Measurements from ENCODE around the gene KLHL28. TPM values are rescaled to one million over a fixed set of nuclear protein-coding genes. Genes with fewer than 3 reads are reported as not detected.

The KLHL28 gene
- total and polyA plus RNA-seq, 4 donors, result 2.9 to 18.8 (median 10.3) TPM

- Histone ChIP-seq H3K27ac (ENCODE audit: low read depth in 1 of 2, low read length in 2 of 2) (no peak overlapping the region), H3K36me3 (ENCODE audit: control insufficient read depth in 1 of 2, insufficient read depth in 2 of 2, low read length in 1 of 2) (no peaks in the 10 kb centered on the region), H3K27me3 (ENCODE audit: control insufficient read depth in 1 of 2, insufficient read depth in 2 of 2, low read length in 1 of 2) (no peaks in the 10 kb centered on the region), H3K4me3 (ENCODE audit: low read length in 2 of 2) (no peak overlapping the region), H3K4me1 (ENCODE audit: control insufficient read depth in 1 of 2, insufficient read depth in 2 of 2, low read length in 2 of 2) (no peaks in the 10 kb centered on the region), H3K9me3 (ENCODE audit: control insufficient read depth, low read length) (no peaks in the 10 kb centered on the region)
- ATAC-seq (ENCODE audit: low FRiP score) (no peak), DNase-seq (no peak)
- WGBS, 2 donors, result 95% methylated on average over 16 of the region's 16 CpGs
- intact Hi-C loops (cut with DNase I), result no loop called here
Measured at GRCh38 chr14:44887596-44887955, 74.2 kb downstream of the KLHL28 start.

- H3K9me3 ChIP-seq (ENCODE audit: control insufficient read depth, low read length), result no peaks in the 10 kb centered on the region
- WGBS, 2 donors, result 95 to 96% methylated on average over 35 of the region's 35 CpGs
- H3K27me3 ChIP-seq (ENCODE audit: control insufficient read depth in 1 of 2, insufficient read depth in 2 of 2, low read length in 1 of 2), result no peaks in the 10 kb centered on the region
- no peaks in the 10 kb centered on the region for H3K36me3 ChIP-seq (ENCODE audit: control insufficient read depth in 1 of 2, insufficient read depth in 2 of 2, low read length in 1 of 2)
- peak; percentile 50 for ATAC-seq (ENCODE audit: low FRiP score)
- no peak for DNase-seq
- intact Hi-C loops (cut with DNase I), result no loop called here
- H3K4me3 ChIP-seq (ENCODE audit: low read length in 2 of 2), result no peak overlapping the region
- no peaks in the 10 kb centered on the region for H3K4me1 ChIP-seq (ENCODE audit: control insufficient read depth in 1 of 2, insufficient read depth in 2 of 2, low read length in 2 of 2)
- H3K27ac ChIP-seq (ENCODE audit: low read depth in 1 of 2, low read length in 2 of 2), result no peak overlapping the region
Measured at GRCh38 chr14:44886860-44887595, 74.7 kb downstream of the KLHL28 start.

DNA sequence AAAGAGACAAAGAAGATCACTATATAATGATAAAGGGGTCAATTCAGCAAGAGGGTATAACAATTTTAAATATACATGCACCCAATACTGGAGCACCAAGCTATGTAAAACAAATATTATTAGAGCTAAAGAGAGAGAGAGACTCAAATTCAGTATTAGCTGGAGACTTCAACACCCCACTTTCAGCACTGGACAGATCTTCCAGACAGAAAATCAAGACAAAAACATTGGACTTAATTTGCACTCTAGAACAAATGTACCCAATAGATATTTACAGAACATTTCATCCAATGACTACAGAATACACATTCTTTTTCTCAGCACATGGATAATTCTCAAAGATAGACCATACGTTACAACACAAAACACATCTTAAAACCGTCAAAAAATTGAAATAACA is 81.0 kb downstream of the KLHL28 start:
- Histone ChIP-seq H3K36me3 (ENCODE audit: control insufficient read depth in 1 of 2, insufficient read depth in 2 of 2, low read length in 1 of 2) (no peaks in the 10 kb centered on the region), H3K27ac (ENCODE audit: low read depth in 1 of 2, low read length in 2 of 2) (no peak overlapping the region), H3K4me1 (ENCODE audit: control insufficient read depth in 1 of 2, insufficient read depth in 2 of 2, low read length in 2 of 2) (no peaks in the 10 kb centered on the region), H3K27me3 (ENCODE audit: control insufficient read depth in 1 of 2, insufficient read depth in 2 of 2, low read length in 1 of 2) (no peaks in the 10 kb centered on the region), H3K9me3 (ENCODE audit: control insufficient read depth, low read length) (no peaks in the 10 kb centered on the region), H3K4me3 (ENCODE audit: low read length in 2 of 2) (no peak overlapping the region)
- WGBS, 2 donors, result 86 to 92% methylated on average over 2 of the region's 2 CpGs
- intact Hi-C loops (cut with DNase I), result no loop called here
- DNase-seq (no peak), ATAC-seq (ENCODE audit: low FRiP score) (no peak)

Other genes with a start within 250 kb of the KLHL28 start
- 10 to 100 TPM; 12.4 to 21.4 TPM for gene TOGARAM1, start 243 bp upstream of the KLHL28 start, total RNA-seq
- gene TOGARAM1, start 243 bp upstream of the KLHL28 start, polyA plus RNA-seq, result 1 to 10 TPM; 6.1 to 6.2 TPM
- gene PRPF39, start 122.2 kb upstream of the KLHL28 start, total RNA-seq, result 10 to 100 TPM; 30.4 to 51.1 TPM
- gene PRPF39, start 122.2 kb upstream of the KLHL28 start, polyA plus RNA-seq, result 10 to 100 TPM; 10.1 to 28.0 TPM
- 10 to 100 TPM; 36.2 to 38.8 TPM for gene FKBP3, start 172.5 kb upstream of the KLHL28 start, total RNA-seq
- gene FKBP3, start 172.5 kb upstream of the KLHL28 start, polyA plus RNA-seq, result 100 to 1,000 TPM in 1 of 2 donors, 10 to 100 TPM in 1; 60.3 to 103 TPM
- gene FANCM, start 174.0 kb upstream of the KLHL28 start, total RNA-seq, result 1 to 10 TPM; 5.5 to 6.8 TPM
- 1 to 10 TPM in 1 of 2 donors, under 1 TPM in 1; 0.25 to 3.5 TPM for gene FANCM, start 174.0 kb upstream of the KLHL28 start, polyA plus RNA-seq